GM23338 (cell line): Measurements from ENCODE around the gene TARBP2. TPM values are rescaled to one million over a fixed set of nuclear protein-coding genes. Genes with fewer than 3 reads are reported as not detected.

Source experiments
- ATAC-seq: fragments of 200-7000 bp; cut with Tn5 transposase; 3 replicates; pipeline ENCODE4 v1.9.1; 2020
- DNase-seq: peaks from one replicate; pipeline ENCODE4 v3.0.0-alpha.2; 2015; ENCODE audit warnings: low spot score
- H2AFZ ChIP-seq: fragments of 200-600 bp; sonication (generic); 2 replicates; pipeline ENCODE4 v1.8.0; 2016; ENCODE audit warnings: antibody characterized with exemption, mild to moderate bottlenecking, moderate library complexity
- H3F3A ChIP-seq: fragments of 200-600 bp; sonication (generic); replicated peaks from 2 replicates; pipeline ENCODE4 v1.8.0; 2017; ENCODE audit warnings: antibody characterized with exemption, mixed run types, low read depth
- H3K27ac ChIP-seq: fragments of 200-600 bp; sonication (generic); 2 replicates; pipeline ENCODE4 v1.6.1; 2016; ENCODE audit warnings: low read depth
- H3K27me3 ChIP-seq: fragments of 200-600 bp; sonication (generic); 2 replicates; pipeline ENCODE4 v1.8.0; 2016; ENCODE audit warnings: mild to moderate bottlenecking, mixed run types, moderate library complexity; ENCODE audit not compliant: insufficient read depth
- H3K36me3 ChIP-seq: fragments of 200-600 bp; sonication (generic); 2 replicates; pipeline ENCODE4 v1.8.0; 2016; ENCODE audit warnings: mild to moderate bottlenecking; ENCODE audit not compliant: insufficient read depth
- H3K4me1 ChIP-seq: fragments of 200-600 bp; sonication (generic); 2 replicates; pipeline ENCODE4 v1.8.0; 2016; ENCODE audit warnings: mild to moderate bottlenecking, moderate library complexity; ENCODE audit not compliant: insufficient read depth
- H3K4me2 ChIP-seq: fragments of 200-600 bp; sonication (generic); 2 replicates; pipeline ENCODE4 v1.7.1; 2017; ENCODE audit warnings: mixed run types
- H3K4me3 ChIP-seq: fragments of 200-600 bp; sonication (generic); 2 replicates; pipeline ENCODE4 v1.6.1; 2016; ENCODE audit warnings: mixed run types
- H3K79me2 ChIP-seq: fragments of 200-600 bp; sonication (generic); replicated peaks from 2 replicates; pipeline ENCODE4 v1.8.0; 2017; ENCODE audit warnings: mild to moderate bottlenecking; ENCODE audit not compliant: insufficient read depth
- H3K9me2 ChIP-seq: fragments of 200-600 bp; sonication (generic); 2 replicates; pipeline ENCODE4 v1.8.0; 2017; ENCODE audit not compliant: insufficient read depth
- H4K20me1 ChIP-seq: fragments of 200-600 bp; sonication (generic); replicated peaks from 2 replicates; pipeline ENCODE4 v1.8.0; 2017; ENCODE audit warnings: mild to moderate bottlenecking; ENCODE audit not compliant: insufficient read depth
- H3K27ac Mint-ChIP-seq: 2 replicates; pipeline ENCODE4 v1.8.0; 2020; ENCODE audit warnings: inconsistent platforms, mild to moderate bottlenecking, moderate library complexity, mixed read lengths
- H3K27me3 Mint-ChIP-seq: 3 replicates; pipeline ENCODE4 v1.8.0; 2022; ENCODE audit warnings: low read depth, mild to moderate bottlenecking, moderate library complexity, mixed read lengths, inconsistent platforms; ENCODE audit not compliant: insufficient read depth, poor library complexity
- H3K36me3 Mint-ChIP-seq: 3 replicates; pipeline ENCODE4 v1.8.0; 2021; ENCODE audit warnings: low read depth, mild to moderate bottlenecking, inconsistent platforms, moderate library complexity, mixed read lengths
- H3K4me1 Mint-ChIP-seq: 3 replicates; pipeline ENCODE4 v1.8.0; 2020; ENCODE audit warnings: mild to moderate bottlenecking, inconsistent platforms, mixed read lengths
- H3K4me3 Mint-ChIP-seq: 3 replicates; pipeline ENCODE4 v1.8.0; 2021; ENCODE audit warnings: moderate library complexity, mild to moderate bottlenecking, inconsistent platforms, mixed read lengths
- H3K9me3 Mint-ChIP-seq: 3 replicates; pipeline ENCODE4 v1.8.0; 2020; ENCODE audit warnings: moderate library complexity, mild to moderate bottlenecking, inconsistent platforms, mixed read lengths
- CREB1 ChIP-seq: fragments of 250-450 bp; sonication (Bioruptor Pico); IDR thresholded peaks from 2 replicates; pipeline ENCODE4 v1.5.0; 2020; ENCODE audit warnings: low read depth, mild to moderate bottlenecking, moderate library complexity
- EZH2 ChIP-seq: fragments of 200-600 bp; sonication (generic); IDR thresholded peaks from one replicate; pipeline ENCODE4 v1.8.0; 2017; ENCODE audit warnings: antibody characterized with exemption, mild to moderate bottlenecking, low read depth; ENCODE audit not compliant: unreplicated experiment
- EZH2phosphoT487 ChIP-seq: fragments of 200-600 bp; sonication (generic); IDR thresholded peaks from one replicate; pipeline ENCODE4 v1.8.1; 2018; ENCODE audit warnings: antibody characterized with exemption; ENCODE audit not compliant: unreplicated experiment
- JUNB ChIP-seq: IDR thresholded peaks from one replicate; pipeline ENCODE4 v1.6.1; 2016; ENCODE audit warnings: antibody characterized with exemption; ENCODE audit not compliant: unreplicated experiment
- POLR2AphosphoS5 ChIP-seq: IDR thresholded peaks from 2 replicates; pipeline ENCODE4 v1.6.1; 2016; ENCODE audit warnings: antibody characterized with exemption, low read depth
- STAT1 ChIP-seq: IDR thresholded peaks from one replicate; pipeline ENCODE4 v1.6.1; 2016; ENCODE audit warnings: antibody characterized with exemption; ENCODE audit not compliant: unreplicated experiment
- ZNF114 ChIP-seq: fragments of 250-450 bp; sonication (Bioruptor Pico); IDR thresholded peaks from 2 replicates; pipeline ENCODE4 v1.5.0; 2020; ENCODE audit warnings: mild to moderate bottlenecking, moderate library complexity
- ZNF331 ChIP-seq: fragments of 250-450 bp; sonication (Bioruptor Pico); IDR thresholded peaks from 2 replicates; pipeline ENCODE4 v1.5.0; 2020; ENCODE audit warnings: low read depth, mild to moderate bottlenecking, moderate library complexity
- ZNF462 ChIP-seq: fragments of 250-450 bp; sonication (Bioruptor Pico); IDR thresholded peaks from 2 replicates; pipeline ENCODE4 v1.5.0; 2020; ENCODE audit warnings: mild to moderate bottlenecking, moderate library complexity
- polyA plus RNA-seq: library from polyadenylated mRNA; unstranded; fragments of >200 nt; fragmentation: Nextera tagmentation; extraction: Ambion mirVana; gene quantifications from 2 replicates; pipeline ENCODE4 v1.2.1, GENCODE V29; 2016
- total RNA-seq: library from RNA; depleted of rRNA; stranded (reverse); fragments of >200 nt; shearing (Covaris generic); gene quantifications from 2 replicates; pipeline ENCODE4 v1.2.3, GENCODE V29; 2014
- TF ChIP-seq, protein P1 (sequence below), 2 experiments: fragments of 200-600 bp in 1 of 2; sonication (generic) in 1 of 2; conservative IDR thresholded peaks; 2 replicates each; pipeline versions ENCODE4 v1.5.1 to v1.6.1; 2016 to 2017; ENCODE audit warnings: antibody characterized with exemption in 2 of 2, low read depth in 2 of 2, mild to moderate bottlenecking in 2 of 2, moderate library complexity in 1 of 2
- TF ChIP-seq, protein P2 (sequence below): IDR thresholded peaks from 2 replicates; pipeline ENCODE4 v1.6.1; 2016; ENCODE audit warnings: antibody characterized with exemption

The TARBP2 gene
- total and polyA plus RNA-seq, 2 experiments from 2014 or later, result 57.0 to 83.4 TPM

DNA sequence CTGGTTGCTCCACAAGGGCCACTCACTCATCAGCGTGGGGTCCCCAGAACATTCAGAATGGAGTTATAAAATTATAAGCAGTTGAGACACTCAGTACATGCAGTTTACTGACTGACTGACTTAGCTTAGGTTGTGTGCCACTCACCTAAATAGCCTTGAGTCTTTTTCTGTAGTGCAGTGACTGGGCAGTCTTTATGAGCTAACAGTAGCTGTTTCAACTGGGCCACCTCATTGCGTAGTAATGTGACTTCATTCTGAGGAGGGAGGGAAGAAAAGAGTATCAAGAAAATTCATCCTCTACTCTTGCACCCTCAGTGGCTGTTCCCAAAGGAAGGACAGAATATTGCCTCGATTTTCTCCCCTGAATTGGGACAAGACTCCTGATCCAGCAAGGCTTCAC is 22.0 kb downstream of the TARBP2 start:
- no peak overlapping the region for H3K4me3 ChIP-seq
- no peaks in the 10 kb centered on the region; the same call in 1 of the 2 replicates for H3K36me3 ChIP-seq
- H3F3A ChIP-seq, result no peaks in the 10 kb centered on the region
- Mint-ChIP-seq H3K27me3 (peaks cover 2% of the 10 kb centered on the region), H3K4me1 (no peaks in the 10 kb centered on the region), H3K4me3 (no peak overlapping the region), H3K36me3 (peaks cover 12% of the 10 kb centered on the region), H3K27ac (no peak overlapping the region), H3K9me3 (no peaks in the 10 kb centered on the region)
- H3K4me1 ChIP-seq, result no peaks in the 10 kb centered on the region
- no peaks in the 10 kb centered on the region for H3K79me2 ChIP-seq
- H3K27me3 ChIP-seq, result no peaks in the 10 kb centered on the region
- no peaks in the 10 kb centered on the region; the same call in none of the 2 replicates for H4K20me1 ChIP-seq
- ATAC-seq, result no peak
- TF ChIP-seq EZH2, result no peak
- no peak for TF ChIP-seq CREB1 (CRISPR knock-in tag)
- TF ChIP-seq, protein P1, sequence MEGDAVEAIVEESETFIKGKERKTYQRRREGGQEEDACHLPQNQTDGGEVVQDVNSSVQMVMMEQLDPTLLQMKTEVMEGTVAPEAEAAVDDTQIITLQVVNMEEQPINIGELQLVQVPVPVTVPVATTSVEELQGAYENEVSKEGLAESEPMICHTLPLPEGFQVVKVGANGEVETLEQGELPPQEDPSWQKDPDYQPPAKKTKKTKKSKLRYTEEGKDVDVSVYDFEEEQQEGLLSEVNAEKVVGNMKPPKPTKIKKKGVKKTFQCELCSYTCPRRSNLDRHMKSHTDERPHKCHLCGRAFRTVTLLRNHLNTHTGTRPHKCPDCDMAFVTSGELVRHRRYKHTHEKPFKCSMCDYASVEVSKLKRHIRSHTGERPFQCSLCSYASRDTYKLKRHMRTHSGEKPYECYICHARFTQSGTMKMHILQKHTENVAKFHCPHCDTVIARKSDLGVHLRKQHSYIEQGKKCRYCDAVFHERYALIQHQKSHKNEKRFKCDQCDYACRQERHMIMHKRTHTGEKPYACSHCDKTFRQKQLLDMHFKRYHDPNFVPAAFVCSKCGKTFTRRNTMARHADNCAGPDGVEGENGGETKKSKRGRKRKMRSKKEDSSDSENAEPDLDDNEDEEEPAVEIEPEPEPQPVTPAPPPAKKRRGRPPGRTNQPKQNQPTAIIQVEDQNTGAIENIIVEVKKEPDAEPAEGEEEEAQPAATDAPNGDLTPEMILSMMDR (conservative IDR thresholded peaks at IDR 0.05; ENCODE audit: low read depth in 2 of 2), result no peak
- TF ChIP-seq JUNB, result no peak
- no peak overlapping the region for H3K4me2 ChIP-seq
- no peak overlapping the region for H3K27ac ChIP-seq
- H2AFZ ChIP-seq, result no peak overlapping the region
- no peaks in the 10 kb centered on the region for H3K9me2 ChIP-seq
- DNase-seq, result no peak

- Histone ChIP-seq H3F3A (no peaks in the 10 kb centered on the region), H3K27me3 (no peaks in the 10 kb centered on the region), H3K79me2 (no peaks in the 10 kb centered on the region), H3K4me3 (no peak overlapping the region), H3K4me2 (no peak overlapping the region), H3K36me3 (no peaks in the 10 kb centered on the region; the same call in 1 of the 2 replicates), H3K4me1 (no peaks in the 10 kb centered on the region), H4K20me1 (no peaks in the 10 kb centered on the region; the same call in 1 of the 2 replicates), H3K27ac (no peak overlapping the region), H2AFZ (no peak overlapping the region), H3K9me2 (no peaks in the 10 kb centered on the region)
- Mint-ChIP-seq H3K27ac (no peak overlapping the region), H3K27me3 (peaks cover 2% of the 10 kb centered on the region), H3K9me3 (no peaks in the 10 kb centered on the region), H3K4me3 (no peak overlapping the region), H3K4me1 (no peaks in the 10 kb centered on the region), H3K36me3 (peaks cover 15% of the 10 kb centered on the region)
- no peak for DNase-seq
- ATAC-seq, result no peak
- no peak for TF ChIP-seq EZH2
- TF ChIP-seq ZNF462 (CRISPR knock-in tag), result no peak
- TF ChIP-seq ZNF114 (CRISPR knock-in tag), result no peak
- TF ChIP-seq, protein P1 (conservative IDR thresholded peaks at IDR 0.05; ENCODE audit: low read depth in 2 of 2), result no peak
- TF ChIP-seq ZNF331 (CRISPR knock-in tag), result no peak
- TF ChIP-seq, protein P2, sequence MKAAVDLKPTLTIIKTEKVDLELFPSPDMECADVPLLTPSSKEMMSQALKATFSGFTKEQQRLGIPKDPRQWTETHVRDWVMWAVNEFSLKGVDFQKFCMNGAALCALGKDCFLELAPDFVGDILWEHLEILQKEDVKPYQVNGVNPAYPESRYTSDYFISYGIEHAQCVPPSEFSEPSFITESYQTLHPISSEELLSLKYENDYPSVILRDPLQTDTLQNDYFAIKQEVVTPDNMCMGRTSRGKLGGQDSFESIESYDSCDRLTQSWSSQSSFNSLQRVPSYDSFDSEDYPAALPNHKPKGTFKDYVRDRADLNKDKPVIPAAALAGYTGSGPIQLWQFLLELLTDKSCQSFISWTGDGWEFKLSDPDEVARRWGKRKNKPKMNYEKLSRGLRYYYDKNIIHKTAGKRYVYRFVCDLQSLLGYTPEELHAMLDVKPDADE, result no peak
- TF ChIP-seq CREB1 (CRISPR knock-in tag), result no peak
- no peak for TF ChIP-seq STAT1
- no peak for TF ChIP-seq POLR2AphosphoS5
- TF ChIP-seq EZH2phosphoT487, result no peak
Observed at GRCh38 chr12:53524476-53524875, 23.4 kb downstream of the TARBP2 start.
